ENCODE results near the gene TCFL5. TPM values are rescaled to one million over a fixed set of nuclear protein-coding genes. Genes with fewer than 3 reads are reported as not detected.

Gene TCFL5
- polyA plus RNA-seq, 3 donors, result 0.38 to 3.5 (median 0.89) TPM

- Histone ChIP-seq H3K9me3 (replicated peaks in 1 of 2; ENCODE audit: control insufficient read depth in 1 of 2, insufficient read depth in 1 of 2, low read length in 2 of 2) (no peaks in the 10 kb centered on the region), H4K20me1 (ENCODE audit: insufficient read depth, low read length) (peaks cover 73% of the 10 kb centered on the region), H3K9ac (ENCODE audit: insufficient read depth, low read length, poor library complexity, severe bottlenecking) (no peak overlapping the region), H3K36me3 (replicated peaks in 1 of 2; ENCODE audit: control insufficient read depth in 1 of 2, insufficient read depth in 2 of 2, low read length in 2 of 2) (peaks cover 61% of the 10 kb centered on the region in 2 donors), H2AFZ (ENCODE audit: insufficient read depth, low read depth, low read length, poor library complexity, severe bottlenecking) (no peak overlapping the region), H3K79me2 (ENCODE audit: insufficient read depth, low read length) (peaks cover 57% of the 10 kb centered on the region), H3K4me3 (replicated peaks in 1 of 3; ENCODE audit: low read depth in 2 of 3, low read length in 3 of 3) (peak overlapping the region in 1 of 3 experiments; percentile 88), H3K4me2 (replicated peaks; ENCODE audit: extremely low read depth, low read length, poor library complexity, severe bottlenecking) (peak overlapping the region; percentile 17), H3K27ac (ENCODE audit: low read depth in 1 of 2, low read length in 2 of 2) (peak overlapping the region; percentile 15 to 90), H3K27me3 (ENCODE audit: control insufficient read depth in 2 of 2, insufficient read depth in 2 of 2, low read length in 2 of 2) (no peaks in the 10 kb centered on the region), H3K4me1 (ENCODE audit: control insufficient read depth in 1 of 2, insufficient read depth in 2 of 2, low read length in 2 of 2) (peaks cover 47 to 50% of the 10 kb centered on the region in 2 donors)
- no peak for TF ChIP-seq CTCF (IDR thresholded peaks at IDR 0.05)
- 92% methylated on average over 21 of the region's 23 CpGs for WGBS (ENCODE audit: insufficient coverage)
- intact Hi-C loops (cut with micrococcal nuclease), result loop anchor here (5.0 to 10.0 kb wide), 6 partner anchors 140 to 663 kb away; partner anchors contain the start of genes ADRM1 (in 2 of the 2), PSMA7 (in 1 of the 2), RPS21 (in 1 of the 2) and SS18L1 (in 1 of the 2)
- H3K27ac Mint-ChIP-seq, result peak overlapping the region in 6 of 7 donors; percentile 7 to 97 (median 55)
- peaks cover 0 to 12% (median 7%) of the 10 kb centered on the region in 3 donors for H3K27me3 Mint-ChIP-seq (ENCODE audit: low read depth in 3 of 3)
- no peak overlapping the region for H3K4me3 Mint-ChIP-seq
- peaks cover 48 to 66% of the 10 kb centered on the region in 2 donors for H3K36me3 Mint-ChIP-seq
- no peak for DNase-seq
- no peaks in the 10 kb centered on the region for H3K9me3 Mint-ChIP-seq
- H3K4me1 Mint-ChIP-seq, result peaks cover 42% of the 10 kb centered on the region
Measured at GRCh38 chr20:62807444-62808210, 54.0 kb downstream of the TCFL5 start.

GRCh38 chr20:62806383-62807050, 55.1 kb downstream of the TCFL5 start:
- H3K79me2 ChIP-seq (ENCODE audit: insufficient read depth, low read length), result peaks cover 57% of the 10 kb centered on the region
- H3K4me3 Mint-ChIP-seq, result peak overlapping the region; percentile 90 to 95
- peak overlapping the region; percentile 77 to 91 (median 88) for H3K4me3 ChIP-seq (replicated peaks in 1 of 3; ENCODE audit: low read depth in 2 of 3, low read length in 3 of 3)
- peaks cover 61% of the 10 kb centered on the region for H4K20me1 ChIP-seq (ENCODE audit: insufficient read depth, low read length)
- peak overlapping the region; percentile 94 for H3K4me2 ChIP-seq (replicated peaks; ENCODE audit: extremely low read depth, low read length, poor library complexity, severe bottlenecking)
- peak overlapping the region; percentile 94 to 98 (median 95) for H3K27ac Mint-ChIP-seq
- peak overlapping the region; percentile 90 for H3K9ac ChIP-seq (ENCODE audit: insufficient read depth, low read length, poor library complexity, severe bottlenecking)
- 88% methylated on average over 7 of the region's 11 CpGs for WGBS (ENCODE audit: insufficient coverage)
- no peaks in the 10 kb centered on the region for H3K27me3 ChIP-seq (ENCODE audit: control insufficient read depth in 2 of 2, insufficient read depth in 2 of 2, low read length in 2 of 2)
- peaks cover 50% of the 10 kb centered on the region in 2 donors for H3K36me3 ChIP-seq (replicated peaks in 1 of 2; ENCODE audit: control insufficient read depth in 1 of 2, insufficient read depth in 2 of 2, low read length in 2 of 2)
- peaks cover 0 to 7% (median 5%) of the 10 kb centered on the region in 3 donors for H3K27me3 Mint-ChIP-seq (ENCODE audit: low read depth in 3 of 3)
- peaks cover 49% of the 10 kb centered on the region for H3K4me1 Mint-ChIP-seq
- intact Hi-C loops (cut with micrococcal nuclease), result loop anchor here (5.0 to 10.0 kb wide), 6 partner anchors 139 to 662 kb away; partner anchors contain the start of genes ADRM1 (in 2 of the 2), PSMA7 (in 1 of the 2), RPS21 (in 1 of the 2) and SS18L1 (in 1 of the 2)
- no peaks in the 10 kb centered on the region for H3K9me3 ChIP-seq (replicated peaks in 1 of 2; ENCODE audit: control insufficient read depth in 1 of 2, insufficient read depth in 1 of 2, low read length in 2 of 2)
- H2AFZ ChIP-seq (ENCODE audit: insufficient read depth, low read depth, low read length, poor library complexity, severe bottlenecking), result no peak overlapping the region
- no peak for TF ChIP-seq CTCF (IDR thresholded peaks at IDR 0.05)
- peaks cover 56 to 58% of the 10 kb centered on the region in 2 donors for H3K4me1 ChIP-seq (ENCODE audit: control insufficient read depth in 1 of 2, insufficient read depth in 2 of 2, low read length in 2 of 2)
- H3K27ac ChIP-seq (ENCODE audit: low read depth in 1 of 2, low read length in 2 of 2), result peak overlapping the region; percentile 90 to 93
- H3K36me3 Mint-ChIP-seq, result peaks cover 39 to 57% of the 10 kb centered on the region in 2 donors
- H3K9me3 Mint-ChIP-seq, result no peaks in the 10 kb centered on the region
- no peak for DNase-seq

Measured in CD14-positive monocyte (primary cell).